Measurements from ENCODE around the gene CHST11. TPM values are rescaled to one million over a fixed set of nuclear protein-coding genes. Genes with fewer than 3 reads are reported as not detected.
A peak's percentile ranks its signal among the peaks of the same experiment; 100 is the strongest.

The CHST11 gene
- total RNA-seq, 1 experiment from 2014 or later = 3.4 TPM

DNA sequence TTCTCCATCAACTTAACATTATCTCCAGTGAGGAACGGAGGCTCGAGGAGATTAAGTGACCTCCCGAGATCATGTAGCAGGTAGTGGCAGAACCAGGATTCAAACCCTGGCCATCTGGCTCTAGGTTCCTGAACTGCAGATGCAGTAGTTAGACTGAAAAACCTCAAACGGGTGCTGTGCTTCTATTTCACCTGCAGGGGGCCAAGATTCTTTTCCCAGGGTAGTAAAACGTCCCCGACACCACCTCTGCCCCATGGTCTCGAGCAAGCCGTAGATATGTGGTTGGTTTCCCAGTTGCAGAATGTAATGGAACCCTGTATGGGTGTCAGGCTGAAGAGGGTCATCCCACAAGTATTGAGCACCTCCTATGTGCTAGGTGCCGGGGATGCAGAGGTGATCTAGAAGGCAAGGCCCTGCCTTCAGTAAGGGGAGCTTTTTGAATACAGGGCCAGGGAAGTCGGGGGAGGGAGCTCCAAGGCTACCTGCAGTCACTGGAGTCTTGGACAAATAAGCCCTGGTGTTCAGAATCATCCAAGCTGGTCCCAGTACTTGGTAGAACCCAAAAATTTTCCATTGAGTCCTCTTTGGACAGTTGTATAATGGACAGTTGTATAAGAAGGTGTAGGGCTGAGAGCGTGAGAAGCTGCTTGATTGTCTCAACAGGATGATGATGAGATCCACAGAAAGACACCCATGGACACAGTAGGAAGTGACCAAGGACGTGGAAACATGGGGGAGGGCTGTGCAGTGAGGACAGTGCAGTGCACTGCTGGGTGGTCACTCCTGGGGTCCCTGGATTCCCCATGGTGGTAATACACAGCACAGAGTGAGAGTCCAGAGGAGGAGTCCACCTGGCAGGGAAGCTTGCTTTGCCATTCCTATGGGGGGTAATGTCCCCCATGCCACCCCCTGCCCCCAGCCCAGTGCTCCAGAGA, 197.2 kb downstream of the CHST11 start:
- no peak for DNase-seq (ENCODE audit: low spot score)

DNA sequence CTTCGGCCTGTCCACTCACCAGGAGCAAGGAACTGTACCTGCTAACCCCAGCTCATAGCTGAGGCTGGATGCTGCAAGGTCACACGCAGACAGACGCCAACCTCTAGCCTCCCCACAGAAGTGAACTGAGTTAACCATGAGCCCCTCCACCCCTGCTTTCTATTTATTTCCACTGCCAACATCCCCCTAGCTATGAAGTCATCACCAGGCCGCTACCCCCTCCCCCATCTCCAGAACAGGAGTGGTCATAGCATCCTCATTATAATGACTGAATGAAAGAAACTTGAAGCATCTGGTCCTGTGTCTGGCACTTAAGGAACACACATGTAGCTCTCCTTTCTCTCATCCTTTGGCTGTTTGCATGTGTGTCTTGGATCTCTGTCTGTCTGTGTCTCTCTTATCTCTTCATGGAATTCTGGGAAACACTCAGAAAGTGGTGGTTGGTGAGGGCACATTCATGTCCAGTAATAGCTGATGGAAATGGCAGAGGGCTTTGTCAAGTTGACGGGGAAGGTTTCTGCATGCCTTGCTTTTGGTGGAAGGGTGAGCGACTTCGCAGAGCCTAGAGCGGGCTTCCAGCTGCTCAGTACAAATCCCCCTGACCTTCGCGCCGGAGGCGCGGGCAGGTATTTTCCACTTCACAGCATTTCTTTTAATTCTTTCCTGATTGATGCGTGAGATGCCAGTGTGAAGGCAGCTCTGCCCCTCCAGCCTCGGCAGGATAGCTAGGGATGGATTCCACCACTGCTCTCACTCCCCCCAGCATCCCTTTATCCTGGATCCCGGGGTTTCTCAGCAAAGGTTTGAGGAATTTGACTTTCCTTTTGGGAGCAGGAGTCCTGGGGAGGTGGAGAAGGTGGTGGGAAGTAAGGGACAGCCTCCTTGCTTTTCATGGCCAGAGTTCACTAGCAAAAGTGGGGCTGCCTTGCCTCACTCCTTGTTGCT, 198.2 kb downstream of the CHST11 start:
- DNase-seq (ENCODE audit: low spot score) = no peak

DNA sequence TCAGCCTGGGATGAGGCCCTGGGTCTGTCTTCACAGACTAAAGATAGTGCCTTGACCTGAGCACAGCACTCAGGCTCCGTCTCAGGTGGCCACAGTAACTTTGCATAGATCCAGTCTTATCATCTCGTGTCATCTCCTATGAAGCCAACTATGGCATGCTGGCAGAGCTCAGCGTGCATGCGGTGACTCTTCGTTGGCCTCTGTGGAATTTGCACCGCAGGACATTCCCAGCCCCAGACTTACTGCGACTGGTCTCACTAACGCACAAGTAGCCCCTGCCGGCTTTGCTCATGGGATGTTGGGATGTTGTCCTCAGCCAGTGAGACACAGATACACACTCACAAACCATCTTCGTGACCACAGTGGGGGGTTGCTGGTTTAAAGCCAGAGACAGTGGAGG, 199.6 kb downstream of the CHST11 start:
- DNase-seq (ENCODE audit: low spot score) = no peak

DNA sequence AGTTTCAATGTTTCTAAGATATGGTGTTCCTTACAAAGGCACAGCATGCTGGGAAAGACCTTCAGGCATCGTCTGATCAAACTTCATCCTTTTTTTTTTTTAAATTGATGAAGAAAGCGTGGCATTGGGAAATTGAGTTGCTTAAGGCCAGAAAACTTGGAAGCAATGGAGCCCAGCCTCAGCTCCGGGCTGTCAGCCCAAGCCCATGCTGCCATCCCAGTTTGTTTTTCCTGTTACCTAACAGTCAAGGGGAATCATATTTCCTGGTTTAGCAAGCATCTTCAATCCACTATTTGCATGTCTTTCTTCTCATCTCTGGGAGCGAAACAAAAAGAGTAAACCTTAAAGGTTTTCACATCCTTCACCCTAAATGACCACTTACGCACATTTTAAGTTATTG, 200.2 kb downstream of the CHST11 start:
- DNase-seq (ENCODE audit: low spot score) = no peak

GRCh38 chr12:104657726-104658484, 201.2 kb downstream of the CHST11 start:
- DNase-seq (ENCODE audit: low spot score) = no peak

DNA sequence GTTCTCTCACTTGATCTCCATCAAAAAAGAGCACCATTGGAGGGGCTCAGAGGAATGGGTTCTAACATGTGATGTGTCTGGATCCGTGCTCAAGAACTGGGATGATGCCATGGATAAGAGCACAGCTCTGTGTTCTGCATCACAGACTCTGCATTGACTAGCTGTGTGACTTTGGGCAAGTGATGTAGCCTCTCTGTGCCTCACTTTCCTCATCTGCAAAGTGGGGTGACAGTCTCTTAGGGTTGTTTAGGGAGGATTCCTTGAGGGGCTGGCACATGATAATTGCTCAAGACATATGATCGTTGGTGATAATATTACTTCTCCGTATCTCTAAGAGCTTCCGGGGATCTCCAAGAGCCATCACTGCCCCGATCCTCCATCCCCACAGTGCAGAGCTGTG, 202.3 kb downstream of the CHST11 start:
- no peak for DNase-seq (ENCODE audit: low spot score)

DNA sequence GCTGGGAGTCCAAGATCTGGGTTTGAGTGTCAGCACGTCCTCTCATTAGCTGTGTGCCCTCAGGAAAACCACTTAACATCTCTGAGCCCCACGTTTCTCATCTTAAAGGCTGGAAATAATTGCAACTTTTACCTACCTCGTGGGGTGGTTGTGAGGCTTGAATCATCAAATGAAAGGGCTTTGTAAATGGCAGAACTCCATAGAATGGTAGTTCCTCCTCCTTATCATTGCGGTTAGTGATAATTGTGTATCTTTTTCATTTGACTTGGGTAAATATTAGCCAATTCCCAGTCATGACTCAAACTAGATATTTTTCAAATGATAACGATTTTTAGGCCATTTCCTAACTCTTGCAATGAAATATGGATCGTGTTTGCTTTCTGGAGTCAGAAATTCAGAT, 205.5 kb downstream of the CHST11 start:
- DNase-seq (ENCODE audit: low spot score) = no peak

DNA sequence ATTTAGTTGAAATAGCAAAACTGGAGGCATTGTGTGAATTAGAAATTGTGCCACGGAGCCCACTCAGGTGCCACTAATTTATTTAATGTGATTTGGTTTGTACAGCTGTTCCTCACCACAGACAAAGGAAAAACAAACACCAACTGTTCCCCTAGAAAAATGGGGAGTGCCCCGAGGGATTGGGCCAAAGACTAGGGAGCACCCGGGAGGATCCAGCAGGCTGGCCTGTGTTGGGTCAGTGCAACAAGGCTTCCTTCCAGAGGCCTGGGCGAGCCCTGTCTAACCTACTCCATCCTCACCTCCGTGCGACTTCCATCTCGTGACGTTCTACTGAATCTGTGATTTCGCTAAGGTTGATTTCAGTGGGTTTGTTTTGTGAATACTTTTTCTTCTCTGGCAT, 206.2 kb downstream of the CHST11 start:
- DNase-seq (ENCODE audit: low spot score) = no peak

DNA sequence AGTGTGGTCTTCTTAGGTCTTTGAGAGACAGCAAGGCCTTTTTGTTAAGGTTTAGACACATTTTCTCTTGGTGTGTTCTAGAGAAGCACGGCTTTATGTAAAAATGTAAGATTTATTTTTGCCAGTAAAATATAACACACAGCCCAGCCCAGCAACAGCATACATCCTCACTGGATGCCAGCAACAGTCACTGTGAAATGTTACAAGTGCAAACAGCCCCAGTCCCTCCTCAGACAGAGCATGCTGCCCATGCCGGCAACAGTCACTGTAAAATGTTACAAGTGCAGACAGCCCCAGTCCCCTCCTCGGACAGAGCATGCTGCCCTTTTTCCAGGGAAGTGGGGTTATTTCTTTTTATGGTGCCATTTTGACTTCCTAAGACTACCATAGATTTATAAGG, 207.6 kb downstream of the CHST11 start:
- DNase-seq (ENCODE audit: low spot score) = no peak

- DNase-seq (ENCODE audit: low spot score) = no peak
These were observed 208.5 kb downstream of the CHST11 start for GRCh38 chr12:104665296-104665695.

- no peak for DNase-seq (ENCODE audit: low spot score)
These were observed 210.4 kb downstream of the CHST11 start for GRCh38 chr12:104667139-104667538.

GRCh38 chr12:104668274-104668718, 211.5 kb downstream of the CHST11 start:
- peak; percentile 44 for DNase-seq (ENCODE audit: low spot score)

- peak; percentile 51 for DNase-seq (ENCODE audit: low spot score)
These were observed 212.5 kb downstream of the CHST11 start for GRCh38 chr12:104669089-104669721.

- no peak for DNase-seq (ENCODE audit: low spot score)
These were observed 213.1 kb downstream of the CHST11 start for GRCh38 chr12:104669851-104670337.

- no peak for DNase-seq (ENCODE audit: low spot score)
These were observed 214.0 kb downstream of the CHST11 start for GRCh38 chr12:104670439-104671408.

DNA sequence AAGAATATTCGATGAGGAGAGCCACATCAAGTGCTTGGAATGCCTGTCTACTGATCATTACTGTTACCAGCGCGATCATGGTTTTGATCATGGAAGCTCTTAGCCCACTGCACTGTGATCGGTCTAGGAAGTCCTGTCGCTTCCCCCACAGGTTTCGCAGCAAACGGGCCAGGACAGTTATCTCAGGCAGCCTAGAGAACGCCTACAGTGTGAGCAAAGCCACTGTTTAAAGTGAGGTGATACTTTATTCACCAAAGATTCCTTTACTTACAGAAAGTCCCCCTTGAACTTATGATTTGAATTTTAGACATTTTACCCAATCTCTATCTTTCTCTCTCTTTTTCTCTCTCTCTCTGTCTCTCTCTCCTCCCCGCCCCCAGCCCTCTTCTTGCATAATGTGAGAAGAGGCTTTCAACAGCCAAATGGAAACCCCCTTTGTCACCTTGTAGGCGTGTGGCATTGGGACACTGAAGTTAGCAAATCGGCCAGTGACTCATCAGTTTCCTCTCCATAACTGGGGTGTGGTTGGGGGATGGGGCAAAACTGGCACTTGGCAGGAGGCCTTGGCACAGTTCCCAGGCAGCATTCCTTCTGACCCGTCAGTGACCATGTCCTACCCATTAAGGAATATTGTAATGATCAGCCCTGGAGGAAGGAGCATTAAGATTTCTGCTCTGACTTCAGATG, 214.8 kb downstream of the CHST11 start:
- DNase-seq (ENCODE audit: low spot score) = peak; percentile 97

DNA sequence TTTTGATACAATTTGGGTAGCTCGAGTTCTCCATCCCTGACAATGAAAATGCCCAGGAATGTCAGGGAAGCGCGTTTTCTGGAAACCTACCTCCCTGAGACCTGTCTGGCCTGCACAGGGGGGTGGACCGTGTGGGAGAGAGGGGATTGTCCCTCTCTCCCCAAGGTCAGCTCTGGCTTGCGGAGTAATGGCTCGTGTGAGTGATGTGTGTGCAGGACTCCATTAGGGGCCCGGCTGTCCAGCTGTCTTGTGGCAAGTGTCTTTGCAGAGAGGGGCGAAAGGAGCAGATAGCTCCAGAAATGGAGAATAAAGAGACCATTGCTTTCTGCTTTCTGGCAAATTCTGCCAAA, 215.3 kb downstream of the CHST11 start:
- no peak for DNase-seq (ENCODE audit: low spot score)

DNA sequence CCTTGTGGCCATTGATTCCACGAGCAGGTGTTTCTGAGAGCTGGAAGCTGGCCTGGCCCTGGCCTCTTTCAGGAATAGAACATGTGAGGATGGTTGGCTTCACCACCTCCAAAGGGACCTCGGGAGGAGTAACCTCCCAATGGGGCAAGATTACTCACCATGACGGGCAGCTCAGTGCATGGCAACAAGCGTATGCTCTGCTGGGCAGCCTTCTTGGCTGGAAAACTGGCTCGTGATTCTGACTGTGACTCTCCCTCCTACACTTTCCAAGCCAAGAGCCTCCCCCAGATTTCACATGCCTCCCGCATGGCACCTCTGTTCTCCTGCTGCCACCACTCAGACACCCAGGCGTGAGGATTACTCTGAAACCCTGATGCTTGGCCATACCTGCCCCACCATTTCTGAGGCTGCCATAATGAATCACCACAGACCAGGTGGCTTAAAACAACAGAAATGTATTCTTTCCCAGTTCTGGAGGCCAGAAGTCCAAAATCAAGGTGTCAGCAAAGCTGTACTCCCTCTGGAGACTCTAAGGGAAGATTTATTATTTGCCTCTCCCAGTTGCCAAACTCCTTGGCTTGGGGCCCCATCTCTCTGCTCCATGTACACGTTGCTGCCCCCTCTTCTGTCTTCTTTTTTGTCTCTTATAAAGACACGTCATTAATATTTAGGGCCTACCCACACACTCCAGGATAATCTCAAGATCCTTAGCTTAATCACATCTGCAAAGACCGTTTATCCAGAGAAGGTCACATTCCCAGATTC, 215.9 kb downstream of the CHST11 start:
- peak; percentile 47 for DNase-seq (ENCODE audit: low spot score)

DNA sequence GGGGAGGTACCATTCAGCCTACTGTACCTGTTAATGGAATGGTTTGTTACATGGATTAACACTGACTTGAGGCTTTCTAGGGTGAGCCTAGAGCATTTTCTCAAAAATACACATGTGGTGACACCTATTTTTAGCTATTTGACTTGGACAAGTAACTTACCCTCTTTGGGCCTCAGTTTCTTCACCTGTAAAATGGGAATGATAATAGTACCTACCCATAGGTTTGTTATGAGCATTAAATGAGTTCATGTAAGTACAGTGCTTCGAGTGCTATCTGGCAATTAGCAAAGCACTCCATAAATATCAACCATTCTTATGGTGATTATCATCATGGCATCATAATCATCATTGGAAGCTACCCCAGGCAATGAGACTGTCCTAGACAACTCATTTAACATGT, 216.5 kb downstream of the CHST11 start:
- DNase-seq (ENCODE audit: low spot score) = no peak

Measured in H4 (cell line).